CD1c-positive myeloid dendritic cell (primary cell): ENCODE measurements around the gene GTF2F2.

Source experiments
- DNase-seq: peaks from one replicate; pipeline ENCODE4 v3.0.0-alpha.2; 2016; ENCODE audit errors: extremely low spot score

The GTF2F2 gene

DNA sequence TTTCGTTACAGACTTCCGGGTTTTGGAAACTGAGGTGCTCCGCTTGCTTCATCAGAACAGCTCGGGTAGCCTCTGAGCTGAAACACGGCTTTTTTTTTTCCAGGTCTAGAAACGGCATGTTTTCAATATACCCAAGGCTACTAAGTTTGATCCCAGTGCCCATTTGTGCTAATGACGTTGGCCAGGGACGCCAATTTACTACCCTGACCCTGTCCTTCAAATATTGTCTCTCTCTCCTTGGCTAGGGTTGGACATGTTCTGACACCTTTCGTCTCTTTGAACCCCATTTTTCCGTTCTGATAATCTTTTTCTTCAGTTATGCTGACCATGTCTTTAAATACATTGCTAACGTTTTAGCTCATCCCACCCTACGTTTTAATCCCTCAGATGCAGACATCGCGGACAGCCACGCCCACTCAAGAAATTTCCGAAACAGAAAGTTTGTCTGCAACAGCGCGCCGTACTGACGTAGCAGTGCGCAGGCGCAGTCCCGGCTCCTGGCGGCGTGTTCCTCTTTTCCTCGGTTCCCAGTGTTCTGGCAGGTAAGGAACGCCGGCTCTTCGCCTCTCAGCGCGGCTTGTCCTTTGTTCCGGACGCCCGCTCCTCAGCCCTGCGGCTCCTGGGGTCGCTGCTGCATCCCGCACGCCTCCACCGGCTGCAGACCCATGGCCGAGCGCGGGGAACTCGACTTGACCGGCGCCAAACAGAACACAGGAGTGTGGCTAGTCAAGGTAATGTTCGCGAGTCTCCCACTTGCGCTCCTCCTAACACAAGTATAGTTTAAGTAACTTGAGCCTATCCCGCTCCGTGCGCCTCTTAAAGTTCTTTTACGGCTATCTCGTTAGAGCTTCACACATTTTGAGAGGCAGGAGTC lies at the start of gene GTF2F2:
Gene GTF2F2, plus strand, starts transcription at position 520 of the 874 bp plus-strand sequence. Its CDS starts 146 bp downstream, at position 666.
- DNase-seq = peak; percentile 95

DNA sequence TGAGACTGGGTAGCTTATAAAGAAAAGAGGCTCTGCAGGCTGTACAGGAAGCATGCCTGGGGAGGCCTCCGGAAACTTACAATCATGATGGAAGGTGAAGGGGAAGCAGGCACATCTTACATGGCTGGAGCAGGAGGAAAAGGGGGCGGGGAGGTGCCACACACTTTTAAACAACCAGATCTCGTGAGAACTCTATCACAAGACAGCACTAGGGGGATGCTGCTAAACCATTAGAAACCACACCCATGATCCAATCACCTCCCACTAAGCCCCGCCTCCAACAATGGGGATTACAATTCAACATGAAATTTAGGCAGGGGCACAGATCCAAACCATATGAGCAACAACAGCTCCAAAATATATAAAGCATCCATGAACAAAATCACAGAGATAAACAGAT lies 46.5 kb upstream of the GTF2F2 start:
- DNase-seq = no peak

- no peak for DNase-seq
These were observed 45.6 kb upstream of the GTF2F2 start for GRCh38 chr13:45074721-45075120.

DNA sequence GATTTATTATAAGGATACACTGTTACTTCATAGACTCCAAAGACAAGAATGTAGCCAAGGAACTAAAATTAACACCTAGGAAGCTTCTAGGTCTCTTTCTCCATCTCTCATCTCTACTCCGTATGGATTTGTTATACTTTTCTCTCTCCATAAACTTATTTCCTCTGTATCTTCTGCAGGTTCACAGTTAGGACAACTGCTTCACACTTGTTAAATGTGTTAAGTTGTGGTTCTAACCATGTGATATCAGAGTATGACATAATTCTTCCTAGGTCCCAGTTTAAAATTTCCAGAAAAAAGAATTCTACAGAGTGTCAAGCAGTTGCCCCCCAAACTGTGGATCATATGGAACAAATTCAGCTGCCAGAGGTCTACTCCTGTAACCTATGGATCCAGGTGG lies 42.3 kb upstream of the GTF2F2 start:
- DNase-seq = no peak

- no peak for DNase-seq
These were observed 37.3 kb upstream of the GTF2F2 start for GRCh38 chr13:45082964-45083363.

DNA sequence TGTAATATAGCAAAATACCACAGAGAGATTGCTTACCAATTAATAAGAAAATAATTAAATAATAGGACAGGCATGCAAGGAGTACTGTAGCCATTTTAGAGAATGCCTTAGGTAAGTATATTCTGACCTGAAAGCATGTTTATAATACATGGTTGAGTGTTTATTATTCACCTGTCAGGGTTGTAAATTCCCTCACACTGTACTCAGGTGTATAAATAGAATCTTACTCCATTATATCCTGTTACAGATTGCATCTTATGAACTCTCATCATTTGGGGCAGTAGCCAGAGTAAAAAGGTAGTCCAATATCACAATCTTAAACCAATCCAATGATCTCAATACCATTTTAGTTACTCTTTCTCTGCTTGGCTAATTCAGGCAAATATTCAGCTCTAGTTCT lies 35.8 kb upstream of the GTF2F2 start:
- no peak for DNase-seq

DNA sequence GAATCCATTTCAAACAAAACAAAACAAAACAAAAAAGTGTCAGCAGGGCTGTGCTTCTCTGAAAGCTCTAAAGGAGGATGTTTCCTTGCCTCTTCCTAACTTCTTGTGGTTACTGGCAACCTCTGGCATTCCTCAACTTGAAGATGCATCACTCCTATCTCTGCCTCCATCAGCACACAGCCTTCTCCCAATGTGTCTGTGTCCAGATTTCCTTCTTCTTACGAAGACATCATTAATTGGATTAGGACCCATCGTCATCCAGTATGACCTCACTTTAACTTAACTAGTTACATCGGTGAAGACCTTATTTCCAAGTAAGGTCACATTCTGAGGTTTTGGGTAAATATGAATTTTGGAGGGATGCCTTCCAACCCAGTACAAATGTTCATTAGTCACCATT lies 33.8 kb upstream of the GTF2F2 start:
- no peak for DNase-seq

DNA sequence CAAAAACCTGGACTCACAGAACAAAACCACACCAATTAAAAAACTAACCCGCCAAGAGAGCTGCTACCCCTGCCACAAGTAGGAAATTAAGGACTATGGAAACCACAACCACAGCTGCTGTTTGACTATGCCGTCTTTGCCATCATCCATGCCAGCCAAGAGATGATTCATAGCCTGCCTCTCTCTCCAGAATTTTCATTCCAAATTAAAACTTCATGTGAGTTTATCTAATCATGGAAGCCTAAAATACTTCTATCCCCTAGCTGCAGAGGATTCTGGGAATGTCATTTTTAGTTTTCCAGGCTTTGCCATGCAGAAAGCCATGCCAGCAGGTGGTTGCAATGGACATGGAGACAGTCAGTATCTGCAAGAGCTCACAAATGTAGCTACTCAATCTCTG lies 27.6 kb upstream of the GTF2F2 start:
- no peak for DNase-seq

- DNase-seq = no peak
These were observed 19.6 kb upstream of the GTF2F2 start for GRCh38 chr13:45100573-45101262.

- DNase-seq = no peak
These were observed 18.8 kb upstream of the GTF2F2 start for GRCh38 chr13:45101327-45102018.

DNA sequence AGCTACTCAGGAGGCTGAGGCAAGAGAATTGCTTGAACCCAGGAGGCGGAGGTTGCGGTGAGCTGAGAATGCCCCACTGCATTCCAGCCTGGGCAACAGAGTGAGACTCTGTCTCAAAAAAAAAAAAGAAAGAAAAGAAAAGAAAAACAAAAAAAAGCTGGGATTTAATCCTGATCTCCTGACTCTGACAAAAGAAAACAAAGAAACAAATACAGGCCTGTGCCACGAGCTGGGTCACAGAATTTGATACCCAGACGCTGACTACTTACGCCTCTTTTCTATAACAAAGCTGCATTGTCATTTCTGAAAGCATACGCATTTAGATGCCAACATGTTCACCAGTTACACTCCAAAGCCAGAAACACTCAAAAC lies 18.2 kb upstream of the GTF2F2 start:
- no peak for DNase-seq

DNA sequence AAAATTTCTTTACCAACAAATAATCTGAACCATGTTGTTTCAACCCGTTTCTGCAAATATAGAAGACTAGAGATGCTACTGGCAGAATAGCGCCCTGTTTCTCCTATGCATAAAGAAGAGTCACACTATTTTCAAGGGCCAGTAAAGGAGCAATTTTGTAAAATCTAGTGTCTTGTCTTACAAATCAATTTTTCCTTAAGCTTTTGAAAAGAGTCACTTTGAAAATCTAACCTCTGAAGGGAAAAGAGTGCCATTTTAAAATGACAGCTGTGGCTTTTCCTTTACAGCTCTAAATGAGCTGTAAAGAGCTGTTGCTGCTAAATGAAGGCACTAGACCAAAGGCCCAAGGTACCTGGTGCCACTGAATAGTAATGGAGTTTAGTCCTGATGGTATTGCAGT lies 16.9 kb upstream of the GTF2F2 start:
- no peak for DNase-seq

DNA sequence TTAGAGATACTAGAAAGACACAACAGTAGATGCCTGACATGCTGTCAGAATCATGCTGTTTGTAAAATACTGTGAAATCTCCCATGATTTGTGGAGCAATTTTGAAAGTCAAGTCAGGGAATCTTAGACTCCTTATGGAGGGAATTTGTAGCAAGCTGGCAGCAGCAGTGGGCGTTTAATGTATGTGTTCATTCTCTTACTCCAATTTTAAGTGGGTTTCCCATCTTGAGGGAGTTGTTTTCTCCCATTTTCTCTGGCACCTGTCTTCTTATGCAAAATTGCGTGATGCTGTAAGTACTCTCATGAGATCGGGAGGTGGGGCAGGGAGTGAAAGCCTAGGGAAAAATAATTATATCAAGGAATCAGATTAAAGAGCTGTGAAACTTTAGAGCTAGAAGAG lies 16.0 kb upstream of the GTF2F2 start:
- no peak for DNase-seq

- DNase-seq = no peak
These were observed 14.4 kb upstream of the GTF2F2 start for GRCh38 chr13:45105895-45106294.

DNA sequence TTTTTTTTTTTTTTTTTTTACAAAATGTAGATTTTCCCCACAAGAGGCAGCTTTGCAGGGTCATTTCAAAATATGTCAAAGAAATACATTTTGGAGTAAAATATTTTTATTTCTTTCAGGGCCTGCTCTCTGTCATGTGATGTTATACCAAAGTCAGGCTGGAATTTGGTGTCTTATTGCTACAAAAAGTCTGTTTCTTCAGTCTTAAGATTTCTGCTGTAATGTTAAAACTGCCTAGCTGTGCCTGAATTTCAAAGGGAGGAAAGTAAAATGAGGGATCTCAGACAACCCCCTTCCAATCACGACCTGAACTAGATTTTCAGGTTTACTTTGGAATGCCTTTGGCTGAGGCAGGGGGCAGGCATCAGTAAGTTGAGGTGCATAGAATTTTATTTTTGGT lies 12.8 kb upstream of the GTF2F2 start:
- no peak for DNase-seq

GRCh38 chr13:45108716-45109101 lies 11.6 kb upstream of the GTF2F2 start:
- DNase-seq = no peak

DNA sequence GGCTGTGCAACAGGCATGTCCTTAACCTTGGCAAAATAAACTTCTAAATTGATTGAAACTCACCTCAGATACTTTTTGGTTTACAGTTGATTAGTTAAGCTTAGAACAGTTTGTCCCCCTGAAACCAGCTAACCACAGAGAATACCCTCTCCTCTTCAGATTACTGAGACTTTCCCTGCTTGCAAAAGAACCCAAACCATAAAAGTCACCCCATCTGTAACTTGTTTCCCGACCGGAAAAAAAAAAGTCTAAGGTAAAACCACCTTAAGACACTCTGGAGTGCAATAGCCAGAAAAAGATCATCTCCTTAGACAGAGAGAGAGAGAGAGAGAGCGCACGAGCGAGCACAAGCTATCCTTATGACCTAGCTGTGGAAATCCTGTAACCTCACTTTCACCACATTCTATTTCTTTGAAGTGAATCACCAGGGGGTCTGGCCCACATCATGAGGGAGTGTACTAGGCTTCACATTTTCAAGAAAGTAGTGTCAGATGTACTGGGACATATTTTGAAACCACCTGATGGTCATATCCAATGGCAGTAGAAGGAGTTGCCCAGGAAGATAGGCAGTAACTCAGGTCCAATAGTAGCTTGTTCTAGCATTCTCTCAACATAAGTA lies 11.1 kb upstream of the GTF2F2 start:
- DNase-seq = no peak

- DNase-seq = no peak
These were observed 6.8 kb upstream of the GTF2F2 start for GRCh38 chr13:45113233-45114224.

DNA sequence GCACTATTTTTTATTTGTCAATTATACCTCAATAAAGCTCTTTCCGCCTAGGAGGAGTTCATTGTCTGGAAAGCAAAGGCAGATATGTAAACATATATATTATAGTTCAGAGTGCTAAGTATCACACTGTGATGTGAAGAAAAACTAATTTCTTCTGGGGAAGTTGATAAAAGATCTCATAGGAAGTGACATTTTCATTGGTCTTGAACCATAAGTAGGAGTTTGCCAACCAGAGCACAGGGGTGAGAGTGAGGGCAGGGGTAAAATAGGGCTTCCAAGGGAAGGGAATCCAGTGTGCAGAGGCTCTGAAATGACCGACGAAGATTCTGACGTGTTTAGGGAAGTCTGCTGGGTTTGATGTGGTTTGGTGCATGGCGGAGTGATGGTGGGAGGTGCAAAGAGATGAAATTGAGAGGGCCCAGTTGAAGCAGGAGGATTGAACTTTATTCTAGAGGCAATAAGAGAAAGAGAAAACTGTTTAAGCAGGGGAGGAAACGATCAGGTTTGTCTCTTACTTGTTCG lies 780 bp upstream of the GTF2F2 start:
- peak; percentile 60 for DNase-seq

DNA sequence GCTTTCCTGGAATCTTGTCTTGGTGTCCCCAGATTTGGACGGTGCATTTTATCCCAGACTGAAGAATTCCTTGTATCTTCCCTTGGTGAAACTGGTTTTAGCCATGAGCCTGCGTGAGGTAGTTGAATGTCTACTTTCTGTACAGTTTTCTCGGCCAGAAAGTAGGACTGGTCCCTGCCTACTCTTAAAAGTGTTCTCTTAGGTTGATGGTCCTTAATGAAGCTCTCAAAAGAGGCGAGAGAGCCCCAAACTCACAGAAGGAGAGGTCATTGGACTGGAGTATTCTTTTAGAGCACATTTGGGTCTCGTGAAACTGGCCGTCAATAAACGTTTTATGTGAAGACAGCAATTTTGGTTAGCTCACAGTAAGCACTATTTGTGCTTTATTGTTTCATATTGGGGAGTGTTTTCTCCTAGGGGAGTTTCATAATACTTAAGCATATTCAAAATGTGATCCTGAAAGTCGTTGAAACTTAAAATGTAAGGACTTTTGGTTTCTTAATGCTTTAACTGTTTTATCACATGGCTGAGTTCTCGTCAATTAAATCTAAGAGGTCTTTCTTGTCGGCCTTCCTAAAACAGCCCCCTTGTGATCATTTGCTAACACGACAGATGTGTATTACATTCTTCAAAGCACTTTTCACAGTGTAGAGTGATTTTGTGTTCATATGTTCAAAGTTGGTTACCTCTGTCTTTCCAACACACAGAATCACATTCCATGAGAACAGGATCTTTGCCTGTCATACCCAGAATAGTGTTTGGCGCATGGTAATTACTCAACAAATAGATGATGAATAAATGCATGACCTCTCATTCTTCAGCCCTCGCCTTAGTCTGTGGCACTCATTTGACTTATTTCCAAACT lies 889 bp downstream of the GTF2F2 start:
- peak; percentile 8 for DNase-seq
